Right atrium auricular region (tissue), 2 donors: ENCODE results near the gene RABEP2. TPM values are rescaled to one million over a fixed set of nuclear protein-coding genes. Genes with fewer than 3 reads are reported as not detected.
A peak's percentile ranks its signal among the peaks of the same experiment; 100 is the strongest.

ENCODE experiments used
- DNase-seq: peaks from one replicate; pipeline ENCODE4 v3.0.0-alpha.2; 2019; ENCODE audit warnings: low spot score
- H3K27ac ChIP-seq, 2 donors: fragments of 200-600 bp; sonication (generic); 1 replicate in 1 of 2; 2 replicates in 1 of 2; pipeline ENCODE4 v1.5.1; 2016 to 2019
- H3K27me3 ChIP-seq, 2 donors: fragments of 200-600 bp; sonication (generic); one replicate each; pipeline versions ENCODE4 v1.5.1 to v1.6.0; 2017 to 2019
- H3K36me3 ChIP-seq: fragments of 200-600 bp; sonication (generic); one replicate; pipeline ENCODE4 v1.5.1; 2016
- H3K4me1 ChIP-seq, 2 donors: fragments of 200-600 bp; sonication (generic); one replicate each; pipeline versions ENCODE4 v1.5.1 to v1.6.0; 2017 to 2019
- H3K4me3 ChIP-seq, 2 donors: fragments of 200-600 bp; sonication (generic); 1 replicate in 1 of 2; 2 replicates in 1 of 2; pipeline ENCODE4 v1.5.1; 2017 to 2019; ENCODE audit warnings: mild to moderate bottlenecking in 1 of 2, moderate library complexity in 1 of 2
- H3K9me3 ChIP-seq, 2 donors: fragments of 200-600 bp; sonication (generic); one replicate each; pipeline ENCODE4 v1.5.1; 2019
- CTCF ChIP-seq, 2 donors: fragments of 200-600 bp; sonication (generic); IDR thresholded peaks; one replicate each; pipeline ENCODE4 v1.5.1; 2019; ENCODE audit warnings: antibody characterized with exemption in 2 of 2
- total RNA-seq, 2 donors: library from RNA; depleted of rRNA; stranded (reverse); fragments of >200 nt; gene quantifications; one replicate each; pipeline ENCODE4 v1.1.0, GENCODE V29; 2016

RABEP2 gene
- total RNA-seq, 2 donors from 2014 or later: 18.2 to 22.5 TPM

- peak overlapping the region in 1 of 2 donors; percentile 94 for H3K4me3 ChIP-seq
- H3K27me3 ChIP-seq: no peaks in the 10 kb centered on the region
- H3K9me3 ChIP-seq: no peaks in the 10 kb centered on the region
- TF ChIP-seq CTCF (IDR thresholded peaks at IDR 0.05): no peak
- peak overlapping the region; percentile 98 to 99 for H3K27ac ChIP-seq
- H3K36me3 ChIP-seq: peaks cover 9% of the 10 kb centered on the region
- H3K4me1 ChIP-seq: peaks cover 0 to 14% of the 10 kb centered on the region in 2 donors
- DNase-seq: no peak
Observed at GRCh38 chr16:28923652-28924398, 1.2 kb downstream of the RABEP2 start.

- Histone ChIP-seq H3K4me3 (no peak overlapping the region), H3K9me3 (no peaks in the 10 kb centered on the region)
- TF ChIP-seq CTCF (IDR thresholded peaks at IDR 0.05): no peak
Observed at GRCh38 chr16:28923231-28923587, 1.8 kb downstream of the RABEP2 start.

GRCh38 chr16:28918698-28919097 is 6.3 kb downstream of the RABEP2 start:
- Histone ChIP-seq H3K4me3 (no peak overlapping the region), H3K36me3 (peaks cover 51% of the 10 kb centered on the region), H3K9me3 (no peaks in the 10 kb centered on the region), H3K27ac (no peak overlapping the region), H3K27me3 (no peaks in the 10 kb centered on the region), H3K4me1 (peaks cover 0 to 3% of the 10 kb centered on the region in 2 donors)
- no peak for TF ChIP-seq CTCF (IDR thresholded peaks at IDR 0.05)
- no peak for DNase-seq

More at GRCh38 chr16:28923231-28923587, 1.8 kb downstream of the RABEP2 start:
- Histone ChIP-seq H3K36me3 (peaks cover 13% of the 10 kb centered on the region), H3K4me1 (peaks cover 0 to 14% of the 10 kb centered on the region in 2 donors), H3K27ac (no peak overlapping the region), H3K27me3 (no peaks in the 10 kb centered on the region)
- no peak for DNase-seq

GRCh38 chr16:28917095-28917494 is 7.9 kb downstream of the RABEP2 start:
- Histone ChIP-seq H3K4me1 (no peaks in the 10 kb centered on the region), H3K4me3 (no peak overlapping the region), H3K27me3 (no peaks in the 10 kb centered on the region), H3K27ac (no peak overlapping the region), H3K9me3 (no peaks in the 10 kb centered on the region), H3K36me3 (peaks cover 51% of the 10 kb centered on the region)
- TF ChIP-seq CTCF (IDR thresholded peaks at IDR 0.05): no peak
- no peak for DNase-seq

DNA sequence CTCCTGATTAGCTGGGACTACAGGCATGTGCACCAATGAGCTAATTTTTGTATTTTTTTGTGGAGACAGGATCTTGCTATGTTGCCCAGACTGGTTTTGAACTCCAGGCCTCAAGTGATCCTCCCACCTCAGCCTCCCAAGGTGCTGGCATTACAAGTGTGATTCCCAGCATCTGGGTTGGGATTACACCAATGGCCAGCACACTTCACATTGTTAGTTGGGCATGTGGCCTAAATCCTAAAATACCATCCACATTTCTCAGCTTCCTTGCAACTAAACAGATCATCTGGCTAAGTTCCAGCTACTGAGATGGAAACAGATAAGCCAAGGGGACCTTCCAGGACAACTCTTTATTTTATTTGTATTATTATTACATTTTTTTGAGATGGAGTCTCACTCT is 9.9 kb downstream of the RABEP2 start:
- no peak overlapping the region for H3K4me3 ChIP-seq
- H3K27me3 ChIP-seq: no peaks in the 10 kb centered on the region
- no peaks in the 10 kb centered on the region for H3K4me1 ChIP-seq
- DNase-seq: no peak
- H3K9me3 ChIP-seq: no peaks in the 10 kb centered on the region
- H3K27ac ChIP-seq: no peak overlapping the region
- no peak for TF ChIP-seq CTCF (IDR thresholded peaks at IDR 0.05)
- peaks cover 59% of the 10 kb centered on the region for H3K36me3 ChIP-seq
